K562 (cell line): ENCODE measurements around the gene TTLL3. TPM values are rescaled to one million over a fixed set of nuclear protein-coding genes. Genes with fewer than 3 reads are reported as not detected.
A peak's percentile ranks its signal among the peaks of the same experiment; 100 is the strongest.

Experiments used
- ATAC-seq: fragments of 200-7000 bp; cut with Tn5 transposase; 3 replicates; pipeline ENCODE4 v1.9.1; 2020; ENCODE audit warnings: moderate library complexity
- BruUV-seq: library from RNA; stranded (reverse); fragments of 400-500 nt; replicated peaks from 2 replicates; lab custom pipeline; 2021; lab: Mats Ljungman, UMichigan
- CTCF ChIA-PET: fragments of 300-600 bp; formaldehyde crosslinking; extraction: SDS; loops from one replicate; lab custom pipeline; 2021; ENCODE audit warnings: low intra/inter-chr PET ratio; lab: Yijun Ruan, JAX
- POLR2A ChIA-PET: fragments of 300-600, 350-650 bp; sonication (Branson Sonifier 250); formaldehyde crosslinking; extraction: SDS; loops from one replicate; lab custom pipeline; 2021; ENCODE audit warnings: antibody characterized with exemption, inconsistent platforms; lab: Yijun Ruan, JAX
- DNase-seq, 4 experiments: peaks; one replicate each; pipeline versions ENCODE4 v3.0.0 to v3.0.0-alpha.2; 2011 to 2018; ENCODE audit warnings: low spot score in 3 of 4, mixed read lengths in 3 of 4; ENCODE audit errors: extremely low read depth in 1 of 4
- FAIRE-seq: peaks from 2 replicates; lab custom pipeline; 2011; peaks lifted over from hg19 to GRCh38; lab: Jason Lieb, UNC
- H2AFZ ChIP-seq: 2 replicates; pipeline ENCODE4 v1.6.0; 2011; ENCODE audit warnings: low read depth, low read length, control low read depth, inconsistent platforms
- H3K27ac ChIP-seq: fragments of 200-600 bp; 3 replicates; pipeline ENCODE4 v1.8.0; 2011; ENCODE audit warnings: low read depth, mild to moderate bottlenecking, control low read depth, inconsistent platforms, low read length, moderate library complexity, mixed read lengths; ENCODE audit errors: extremely low read depth
- H3K27me3 ChIP-seq, 2 experiments: fragments of 300-600 bp in 1 of 2; 2 replicates in 1 of 2; 3 replicates in 1 of 2; pipeline versions ENCODE4 v1.6.0 to v1.8.0; 2011; ENCODE audit warnings: inconsistent platforms in 2 of 2, low read length in 2 of 2, mild to moderate bottlenecking in 1 of 2, mixed read lengths in 1 of 2, moderate library complexity in 1 of 2; ENCODE audit not compliant: control insufficient read depth in 2 of 2, insufficient read depth in 2 of 2
- H3K36me3 ChIP-seq: fragments of 300-600 bp; 3 replicates; pipeline ENCODE4 v1.8.0; 2011; ENCODE audit warnings: mild to moderate bottlenecking, low read length, inconsistent platforms; ENCODE audit not compliant: control insufficient read depth, insufficient read depth
- H3K4me1 ChIP-seq, 2 experiments: fragments of 200-600 bp in 1 of 2; replicated peaks in 1 of 2; 2 replicates in 1 of 2; 3 replicates in 1 of 2; pipeline versions ENCODE4 v1.5.1 to v1.8.0; 2011; ENCODE audit warnings: inconsistent platforms in 2 of 2, low read length in 2 of 2, mild to moderate bottlenecking in 1 of 2, mixed read lengths in 1 of 2, moderate library complexity in 1 of 2; ENCODE audit not compliant: control insufficient read depth in 2 of 2, insufficient read depth in 2 of 2
- H3K4me2 ChIP-seq: 2 replicates; pipeline ENCODE4 v1.6.1; 2011; ENCODE audit warnings: low read length, control low read depth, inconsistent platforms, mixed read lengths; ENCODE audit not compliant: insufficient read depth
- H3K4me3 ChIP-seq: fragments of 200-600 bp; sonication (generic), shearing (Covaris generic); 2 replicates; pipeline ENCODE4 v1.5.1; 2016; ENCODE audit warnings: control low read depth, inconsistent platforms
- H3K79me2 ChIP-seq: fragments of 200-600 bp; 3 replicates; pipeline ENCODE4 v1.8.0; 2011; ENCODE audit warnings: low read length, inconsistent platforms; ENCODE audit not compliant: control insufficient read depth, insufficient read depth
- H3K9ac ChIP-seq, 2 experiments: 2 replicates each; pipeline versions ENCODE4 v1.6.0 to v1.6.1; 2011; ENCODE audit warnings: low read depth in 2 of 2, low read length in 2 of 2, control low read depth in 1 of 2, inconsistent platforms in 1 of 2, mild to moderate bottlenecking in 1 of 2, mixed read lengths in 1 of 2; ENCODE audit not compliant: insufficient read depth in 1 of 2
- H3K9me1 ChIP-seq: one replicate; pipeline ENCODE4 v1.6.0; 2011; ENCODE audit warnings: inconsistent platforms, mild to moderate bottlenecking, low read length, moderate library complexity; ENCODE audit not compliant: control insufficient read depth, insufficient read depth
- H3K9me3 ChIP-seq: replicated peaks from 2 replicates; pipeline ENCODE4 v1.5.1; 2011; ENCODE audit warnings: low read depth, low read length, inconsistent platforms; ENCODE audit not compliant: control insufficient read depth, insufficient read depth
- H4K20me1 ChIP-seq: replicated peaks from 2 replicates; pipeline ENCODE4 v1.6.1; 2011; ENCODE audit warnings: low read length, inconsistent platforms, mixed read lengths; ENCODE audit not compliant: control insufficient read depth, insufficient read depth
- BHLHE40 ChIP-seq: IDR thresholded peaks from 2 replicates; pipeline ENCODE4 v1.6.1; 2011; ENCODE audit warnings: low read length, improper control_type of control experiment
- CC2D1A ChIP-seq: fragments of 450-650 bp; IDR thresholded peaks from 2 replicates; pipeline ENCODE4 v1.6.1; 2017; ENCODE audit warnings: mild to moderate bottlenecking
- CEBPG ChIP-seq, 3 experiments: fragments of 200-800 bp in 1 of 3; sonication (Bioruptor generic) in 1 of 3; sonication (generic) in 1 of 3; formaldehyde crosslinking in 1 of 3; IDR thresholded peaks in 2 of 3; conservative IDR thresholded peaks in 1 of 3; 2 replicates each; pipeline versions ENCODE4 v1.6.1 to v1.8.0; 2016 to 2022; ENCODE audit warnings: missing compliant biosample characterization in 2 of 3, missing genetic modification characterization in 2 of 3, mild to moderate bottlenecking in 1 of 3, missing genetic modification reagents in 1 of 3
- E2F4 ChIP-seq: sonication (generic); formaldehyde crosslinking; IDR thresholded peaks from 2 replicates; pipeline ENCODE4 v1.8.0; 2022; ENCODE audit warnings: mild to moderate bottlenecking, low read depth, missing genetic modification reagents
- FOSL1 ChIP-seq: fragments of 200-800 bp; sonication (Bioruptor generic); conservative IDR thresholded peaks from 2 replicates; pipeline ENCODE4 v1.6.1; 2016; ENCODE audit warnings: missing genetic modification characterization, missing compliant biosample characterization
- LEF1 ChIP-seq: fragments of 450-650 bp; IDR thresholded peaks from 2 replicates; pipeline ENCODE4 v1.6.1; 2016; ENCODE audit warnings: mild to moderate bottlenecking
- MCM2 ChIP-seq: fragments of 450-650 bp; IDR thresholded peaks from 2 replicates; pipeline ENCODE4 v1.6.1; 2017; ENCODE audit warnings: low read depth, mild to moderate bottlenecking
- MYBL2 ChIP-seq, 2 experiments: fragments of 450-650 bp in 1 of 2; sonication (generic) in 1 of 2; formaldehyde crosslinking in 1 of 2; IDR thresholded peaks; 2 replicates each; pipeline versions ENCODE4 v1.6.1 to v1.8.1; 2017 to 2022; ENCODE audit warnings: borderline replicate concordance in 1 of 2, inconsistent platforms in 1 of 2, low read depth in 1 of 2, mild to moderate bottlenecking in 1 of 2, missing genetic modification reagents in 1 of 2, moderate library complexity in 1 of 2
- ZBTB5 ChIP-seq: fragments of 450-650 bp; IDR thresholded peaks from 2 replicates; pipeline ENCODE4 v1.6.1; 2017; ENCODE audit warnings: antibody characterized with exemption
- WGBS: fragments of 100-300 bp; shearing (Covaris generic); methylation state at CpG from one replicate; pipeline ENCODE4 v1.1.6; 2016; ENCODE audit warnings: low coverage, mixed read lengths; ENCODE audit not compliant: insufficient coverage; ENCODE audit errors: missing lambda C conversion rate; 5-methylcytosine and 5-hydroxymethylcytosine counted together
- in situ Hi-C: fragments of 300-500 bp; cut with MboI; formaldehyde crosslinking; loops from 4 replicates; pipeline ENCODE4 v1.15.0; 2018; ENCODE audit warnings: inconsistent platforms, mixed read lengths
- intact Hi-C: fragments of 100-400 bp; cut with micrococcal nuclease; formaldehyde crosslinking; loops from 2 replicates; pipeline ENCODE4 v1.14.2; 2022
- polyA plus RNA-seq, 8 experiments: library from polyadenylated mRNA; depleted of rRNA in 4 of 8; stranded (reverse) in 5 of 8; unstranded in 3 of 8; fragments of >200 nt; fragmentation: Nextera tagmentation in 2 of 8; fragmentation: Illumina TruSeq in 1 of 8; extraction: Ambion mirVana in 2 of 8; extraction: Trizol in 1 of 8; gene quantifications; 2 replicates each; pipeline versions ENCODE4 v1.2.1 to v1.2.3, GENCODE V29; 2011 to 2014; ENCODE audit warnings: inconsistent platforms in 1 of 8, missing spikeins in 1 of 8
- total RNA-seq, 7 experiments: library from RNA; depleted of rRNA in 6 of 7; stranded (reverse); fragments of >200 nt in 6 of 7; fragmentation: Illumina TruSeq in 2 of 7; extraction: Trizol in 2 of 7; gene quantifications; 2 replicates each; pipeline versions ENCODE4 v1.2.1 to v1.2.3, GENCODE V29; 2011 to 2021; ENCODE audit warnings: low replicate concordance in 1 of 7
- TF ChIP-seq, protein P1 (sequence below): fragments of 250-450 bp; sonication (Bioruptor Pico); IDR thresholded peaks from 2 replicates; pipeline ENCODE4 v1.5.0; 2020; ENCODE audit warnings: mild to moderate bottlenecking, borderline replicate concordance

Gene TTLL3
- total and polyA plus RNA-seq, 9 of the 15 experiments (the other 6 are each of a cell fraction or from before 2014, with no cell fraction given): 8.9 to 106 (median 33.2) TPM

GRCh38 chr3:9765865-9766264 lies 44.2 kb upstream of the TTLL3 start (continued):
- TF ChIP-seq, protein P1, sequence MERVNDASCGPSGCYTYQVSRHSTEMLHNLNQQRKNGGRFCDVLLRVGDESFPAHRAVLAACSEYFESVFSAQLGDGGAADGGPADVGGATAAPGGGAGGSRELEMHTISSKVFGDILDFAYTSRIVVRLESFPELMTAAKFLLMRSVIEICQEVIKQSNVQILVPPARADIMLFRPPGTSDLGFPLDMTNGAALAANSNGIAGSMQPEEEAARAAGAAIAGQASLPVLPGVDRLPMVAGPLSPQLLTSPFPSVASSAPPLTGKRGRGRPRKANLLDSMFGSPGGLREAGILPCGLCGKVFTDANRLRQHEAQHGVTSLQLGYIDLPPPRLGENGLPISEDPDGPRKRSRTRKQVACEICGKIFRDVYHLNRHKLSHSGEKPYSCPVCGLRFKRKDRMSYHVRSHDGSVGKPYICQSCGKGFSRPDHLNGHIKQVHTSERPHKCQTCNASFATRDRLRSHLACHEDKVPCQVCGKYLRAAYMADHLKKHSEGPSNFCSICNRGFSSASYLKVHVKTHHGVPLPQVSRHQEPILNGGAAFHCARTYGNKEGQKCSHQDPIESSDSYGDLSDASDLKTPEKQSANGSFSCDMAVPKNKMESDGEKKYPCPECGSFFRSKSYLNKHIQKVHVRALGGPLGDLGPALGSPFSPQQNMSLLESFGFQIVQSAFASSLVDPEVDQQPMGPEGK (CRISPR knock-in tag): no peak
- TF ChIP-seq E2F4 (CRISPR knock-in tag): no peak
- no peak for TF ChIP-seq ZBTB5

DNA sequence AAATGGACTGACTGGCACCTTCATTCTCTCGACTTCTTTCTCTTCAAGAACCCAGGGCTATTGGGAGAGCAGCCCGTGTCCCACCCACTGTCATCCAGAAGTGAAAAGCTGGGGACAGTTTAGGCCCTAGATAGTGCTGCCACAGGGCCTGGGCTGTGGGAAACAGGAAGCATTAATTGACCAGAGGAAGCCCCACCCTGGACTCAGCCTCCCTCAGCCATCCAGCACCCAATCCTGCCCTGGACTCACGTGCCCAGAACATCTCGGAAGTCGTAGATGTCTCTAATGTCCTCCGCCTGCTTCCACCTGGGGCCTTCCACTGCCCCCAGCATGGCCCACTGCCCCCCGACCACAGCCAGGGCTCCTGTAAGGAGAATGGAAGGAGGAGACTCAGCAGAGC lies 42.6 kb upstream of the TTLL3 start:
- peak overlapping the region in 1 of 2 experiments; percentile 85; a peak in 2 of 4 replicates for H3K9ac ChIP-seq
- ChIA-PET CTCF (no interaction called here), POLR2A (interaction anchor here (0.7 to 1.3 kb wide), 6 partner anchors 11 to 20 kb away, joined by 3 to 5 read pairs (median 4); no protein-coding TSS in a partner anchor)
- DNase-seq: no peak
- TF ChIP-seq CEBPG (CRISPR knock-in tag; IDR thresholded peaks at IDR 0.05): no peak
- no peak for TF ChIP-seq CEBPG (tag; conservative IDR thresholded peaks at IDR 0.05 in 1 of 2, IDR thresholded peaks at IDR 0.05 in 1 of 2)
- TF ChIP-seq FOSL1: no peak
- TF ChIP-seq BHLHE40: peak; percentile 54; the same call in 1 of the 2 replicates
- TF ChIP-seq MCM2: no peak
- no peak for TF ChIP-seq LEF1
- TF ChIP-seq CC2D1A: no peak
- TF ChIP-seq MYBL2 (IDR thresholded peaks at IDR 0.05; ENCODE audit: low read depth): no peak
- no peak for TF ChIP-seq MYBL2 (CRISPR knock-in tag; IDR thresholded peaks at IDR 0.05; ENCODE audit: borderline replicate concordance)
- no peak for ATAC-seq
- intact Hi-C loops: no loop called here
- H3K27me3 ChIP-seq: no peaks in the 10 kb centered on the region
- no peak for FAIRE-seq
- BruUV-seq: no TSS peak
- no peaks in the 10 kb centered on the region for H3K9me1 ChIP-seq
- H3K79me2 ChIP-seq: no peaks in the 10 kb centered on the region
- H3K27ac ChIP-seq: no peak overlapping the region
- no peaks in the 10 kb centered on the region for H4K20me1 ChIP-seq
- 42% methylated on average over 7 of the region's 7 CpGs for WGBS
- H3K9me3 ChIP-seq: no peaks in the 10 kb centered on the region
- H3K4me1 ChIP-seq: peaks cover 0 to 19% of the 10 kb centered on the region in 2 experiments; a peak in 3 of 5 replicates
- H3K4me3 ChIP-seq: no peak overlapping the region
- H3K4me2 ChIP-seq: no peak overlapping the region
- H3K36me3 ChIP-seq: no peaks in the 10 kb centered on the region
- no peak overlapping the region for H2AFZ ChIP-seq
- in situ Hi-C loops: no loop called here
